Inflammatory macrophage (primary cell): ENCODE results near the gene CCDC174.
"Not testable (repeated sequence)": the region's sequence is repeated elsewhere in the genome, so short reads cannot be mapped to it uniquely, and the experiment has no call there.

Experiments
- DNase-seq, 2 donors: peaks; one replicate each; pipeline ENCODE4 v3.0.0-alpha.2; 2020 to 2022
- total RNA-seq, 18 experiments: gene quantifications; one replicate each; lab custom pipeline; 2026; ENCODE audit warnings: mixed read lengths in 6 of 18, inconsistent platforms in 2 of 18; lab: John Stamatoyannopoulos, UW

Gene CCDC174
- 9.7 to 22.0 (median 17.7) reads per million in 18 experiments for total RNA-seq

- peak; percentile 99 to 100 for DNase-seq
Measured at GRCh38 chr3:14651440-14652251, at the start of gene CCDC174. TSS of gene CCDC174 (plus strand) at chr3:14651762. CDS start at chr3:14651837, 75 bp downstream.

- no peak for DNase-seq
Measured at GRCh38 chr3:14602006-14602803, 49.4 kb upstream of the CCDC174 start.

DNA sequence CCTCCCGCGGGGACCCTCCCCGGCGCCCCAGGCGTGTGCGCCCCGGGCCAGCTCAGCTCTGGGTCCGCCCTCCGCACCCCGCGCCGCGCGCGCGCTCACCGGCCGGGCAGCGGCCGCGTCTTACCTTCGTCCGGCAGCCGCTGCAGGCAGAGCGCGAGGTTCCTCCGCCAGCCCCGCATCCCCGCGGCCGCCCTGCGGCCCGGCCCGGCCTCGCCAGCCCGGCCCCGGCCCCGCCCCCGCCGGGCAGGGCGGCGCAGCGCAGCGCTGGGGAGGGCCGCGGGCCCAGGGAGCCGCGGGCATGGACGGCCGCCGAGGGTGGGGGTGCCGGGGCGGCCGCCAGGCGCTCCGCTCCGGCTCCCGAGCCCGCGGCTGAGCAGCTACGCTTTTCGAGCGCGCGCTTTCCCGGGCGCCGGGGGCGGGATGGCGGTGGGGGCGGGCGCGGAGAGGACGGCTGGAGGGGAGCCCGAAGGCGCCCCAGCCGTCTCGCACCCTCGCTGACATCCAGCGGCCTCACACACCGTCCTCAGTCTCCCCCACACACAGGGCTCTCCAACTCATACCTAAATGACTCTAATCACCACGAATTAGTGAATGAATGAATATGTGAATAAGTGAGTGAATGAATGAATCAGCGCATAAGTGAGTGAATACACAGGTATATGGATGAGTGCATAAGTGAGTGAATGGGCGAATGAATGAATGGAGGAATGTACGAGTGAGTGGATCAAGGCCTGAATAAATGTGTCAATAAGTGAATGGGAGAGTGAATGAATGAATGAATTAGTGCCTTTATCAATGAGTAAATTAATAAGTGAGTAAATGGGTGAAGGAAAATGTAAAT, 48.5 kb upstream of the CCDC174 start:
- no peak for DNase-seq

DNA sequence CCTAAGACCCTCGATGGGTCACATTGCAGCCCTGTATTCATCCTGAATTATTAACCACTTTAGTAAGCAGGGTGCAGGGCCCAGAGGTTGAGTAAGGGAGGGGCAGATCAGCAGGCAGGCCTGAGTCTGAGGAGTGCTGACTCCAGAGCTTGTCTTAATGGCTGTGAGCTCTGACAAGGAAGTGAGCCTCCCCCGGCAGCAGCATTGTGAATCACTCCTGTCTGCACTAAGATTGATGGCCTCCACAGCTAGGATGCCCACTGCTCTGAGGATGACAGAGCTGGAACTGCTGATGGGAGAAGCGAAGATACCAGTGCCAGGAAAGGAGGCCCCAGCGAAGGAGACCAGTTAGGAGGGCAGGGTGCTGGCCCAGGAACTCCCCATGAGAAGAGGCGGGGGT, 46.5 kb upstream of the CCDC174 start:
- peak in 1 of 2 donors; percentile 2 for DNase-seq

DNA sequence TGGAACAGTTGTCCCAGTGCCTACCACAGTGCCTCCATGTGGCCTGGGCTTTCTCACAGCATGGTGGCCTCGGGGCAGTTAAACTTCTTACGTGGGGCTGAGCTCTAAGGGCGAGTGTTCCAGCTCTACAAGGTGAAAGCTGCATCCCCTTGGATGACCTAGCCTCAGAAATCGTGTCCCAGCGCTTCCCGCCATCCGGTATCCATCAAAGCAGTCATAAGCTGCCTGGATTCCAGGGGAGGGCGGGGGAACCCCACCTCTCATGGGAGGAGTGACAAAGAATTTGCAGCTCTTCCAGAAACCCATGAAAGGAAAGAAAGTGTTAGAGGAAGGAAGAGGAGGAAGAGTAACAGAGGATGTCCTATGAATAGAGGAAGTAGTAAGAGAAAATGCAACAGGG, 45.8 kb upstream of the CCDC174 start:
- no peak for DNase-seq

DNA sequence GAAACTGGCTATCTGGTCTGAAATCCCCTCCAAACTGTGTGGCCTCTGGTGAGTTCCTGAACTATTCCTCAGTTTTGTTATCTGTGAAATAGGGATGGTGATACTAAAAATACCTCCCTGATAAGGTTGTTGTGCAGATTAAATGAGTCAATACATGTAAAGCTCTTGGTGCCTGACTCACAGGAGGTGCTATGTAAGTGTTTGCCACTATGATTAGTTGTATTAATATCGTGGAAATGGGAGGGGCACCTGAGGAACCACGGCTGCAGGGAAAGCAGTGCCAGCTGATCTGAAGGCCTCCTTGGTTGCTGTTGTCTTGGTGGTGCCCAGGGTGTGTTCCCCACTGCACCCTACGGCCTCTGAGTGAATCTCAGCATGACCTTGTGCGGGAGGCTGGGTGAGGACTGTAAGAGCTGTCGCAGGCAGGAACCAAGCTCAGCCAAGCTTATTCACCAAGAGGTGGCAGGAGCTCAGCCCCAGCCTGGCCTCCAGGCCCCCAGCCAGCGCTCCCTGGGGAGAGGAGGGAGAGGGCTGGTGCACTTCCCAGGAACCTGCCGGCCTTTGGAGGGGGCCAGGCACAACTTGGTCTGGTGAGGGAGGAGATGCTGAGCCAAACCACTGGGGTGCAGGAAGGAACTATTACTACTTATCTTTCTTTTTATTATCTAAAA, 44.8 kb upstream of the CCDC174 start:
- DNase-seq, result no peak

DNA sequence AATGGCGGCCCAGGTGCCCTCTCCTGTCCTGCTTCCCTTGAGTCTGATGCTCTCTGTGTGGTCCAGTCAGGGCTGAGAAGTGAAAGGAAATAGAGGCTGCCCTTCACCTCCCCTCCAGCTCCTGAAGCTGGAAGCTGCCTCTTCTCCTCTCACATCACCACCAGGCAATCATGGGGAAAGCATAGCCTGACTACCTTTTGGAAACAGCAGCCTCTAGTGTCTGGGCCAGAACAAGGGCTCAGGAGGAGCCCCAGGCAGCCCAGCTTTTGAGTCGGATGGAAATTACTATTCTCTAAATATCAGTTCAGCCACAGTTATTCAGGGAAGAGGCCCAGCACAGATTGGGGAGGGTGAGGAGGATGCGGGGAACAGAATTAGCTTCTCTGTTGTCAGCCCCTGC, 43.3 kb upstream of the CCDC174 start:
- DNase-seq, result no peak

GRCh38 chr3:14609058-14609457, 42.5 kb upstream of the CCDC174 start:
- not testable (repeated sequence) for DNase-seq

- no peak for DNase-seq
Measured at GRCh38 chr3:14609506-14609905, 42.1 kb upstream of the CCDC174 start.

DNA sequence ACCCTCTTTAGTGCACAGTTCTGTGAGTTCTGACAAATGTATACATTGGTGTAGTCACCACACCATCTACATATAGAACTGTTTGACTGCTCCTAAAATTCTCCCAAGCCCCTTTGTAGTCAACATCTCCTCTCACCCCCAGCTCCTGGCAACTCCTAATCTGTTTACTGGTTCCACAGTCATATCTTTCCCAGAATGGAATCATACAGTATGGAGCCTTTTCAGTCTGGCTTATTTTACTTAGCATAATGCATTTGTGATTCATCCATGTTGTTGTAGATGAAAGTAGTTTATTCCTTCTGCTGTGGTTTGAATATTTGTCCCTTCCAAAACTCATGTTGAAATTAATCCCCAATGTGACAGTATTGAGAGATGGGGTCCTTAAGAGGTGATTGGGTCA, 41.6 kb upstream of the CCDC174 start:
- DNase-seq, result no peak

DNA sequence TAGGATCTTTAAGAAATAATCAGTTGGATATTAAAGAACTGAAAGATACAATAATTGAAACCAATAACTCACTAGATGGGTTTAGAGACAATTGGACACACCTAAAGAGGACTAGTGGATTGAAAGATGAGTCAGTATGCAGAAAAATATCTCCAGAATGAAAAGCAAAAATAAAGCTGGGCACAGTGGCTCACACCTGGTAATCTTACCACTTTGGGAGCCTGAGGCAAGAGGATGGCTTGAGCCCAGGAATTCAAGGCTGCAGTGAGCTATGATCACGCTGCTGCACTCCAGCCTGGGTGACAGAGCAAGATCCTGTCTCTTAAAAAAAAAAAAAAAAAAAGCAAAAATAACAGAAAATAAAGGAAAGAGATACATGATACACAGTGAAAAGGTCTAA, 37.4 kb upstream of the CCDC174 start:
- no peak for DNase-seq

DNA sequence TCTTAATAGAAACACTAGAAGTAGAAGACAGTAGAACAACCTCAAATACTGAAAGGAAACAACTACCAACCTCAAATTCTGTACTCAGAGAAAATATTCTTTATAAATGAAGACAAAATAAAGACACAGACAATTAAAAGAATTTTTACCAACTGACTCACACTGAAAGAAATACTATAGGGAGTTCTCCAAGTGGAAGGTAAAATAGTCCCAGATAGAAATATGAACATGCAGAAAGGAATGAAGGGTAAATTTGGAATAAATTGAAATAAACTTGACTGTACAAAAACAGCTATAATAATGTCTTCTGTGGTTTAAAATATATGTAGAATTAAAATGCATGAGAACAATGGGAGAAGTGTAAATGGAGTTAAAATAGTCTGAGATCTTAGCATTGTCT, 36.7 kb upstream of the CCDC174 start:
- DNase-seq, result no peak

- no peak for DNase-seq
Measured at GRCh38 chr3:14616606-14617507, 34.7 kb upstream of the CCDC174 start.

- DNase-seq, result no peak
Measured at GRCh38 chr3:14617508-14618023, 34.0 kb upstream of the CCDC174 start.

GRCh38 chr3:14619605-14620004, 32.0 kb upstream of the CCDC174 start:
- DNase-seq, result no peak

GRCh38 chr3:14620512-14620911, 31.1 kb upstream of the CCDC174 start:
- DNase-seq, result no peak

DNA sequence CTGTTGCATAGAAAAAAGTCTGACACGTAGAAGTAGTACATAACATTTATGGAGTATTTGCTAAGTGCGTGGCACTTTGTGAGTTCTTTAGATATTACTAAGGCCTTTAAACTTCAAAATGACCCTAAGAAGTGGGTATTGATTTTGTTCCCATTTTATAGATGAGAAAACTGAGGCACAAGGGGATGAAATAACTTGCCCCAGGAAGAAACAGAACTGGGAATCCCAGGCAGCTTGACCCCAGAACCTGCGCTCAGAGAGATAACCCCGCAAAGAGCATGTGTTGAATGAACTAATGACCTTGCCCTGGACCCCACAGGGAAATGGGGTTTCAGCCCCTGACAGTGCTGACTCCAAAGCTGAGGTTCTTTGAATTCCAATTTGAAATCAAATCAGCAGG, 30.5 kb upstream of the CCDC174 start:
- DNase-seq, result no peak

DNA sequence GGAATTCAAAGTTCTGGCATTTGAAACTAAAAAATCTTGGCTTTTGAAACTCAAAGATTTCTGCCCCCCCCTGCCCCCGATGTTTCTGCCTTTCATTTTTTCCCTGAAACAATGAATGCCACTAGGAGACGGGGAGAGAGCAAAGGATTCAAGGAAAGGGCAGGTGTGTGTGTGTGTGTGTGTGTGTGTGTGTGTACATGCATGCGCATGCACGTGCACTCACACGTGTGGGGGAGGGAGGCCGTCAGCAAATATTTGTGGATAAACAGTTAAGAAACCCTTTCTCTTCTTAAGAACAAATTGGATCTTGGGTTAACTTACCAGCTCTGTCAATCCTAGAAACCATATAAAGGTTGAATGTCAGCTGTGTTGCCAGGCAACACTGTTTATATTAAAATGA, 29.2 kb upstream of the CCDC174 start:
- no peak for DNase-seq

- DNase-seq, result no peak
Measured at GRCh38 chr3:14623569-14624051, 28.0 kb upstream of the CCDC174 start.

GRCh38 chr3:14624498-14624897, 27.1 kb upstream of the CCDC174 start:
- DNase-seq, result no peak

- DNase-seq, result no peak
Measured at GRCh38 chr3:14625443-14625842, 26.1 kb upstream of the CCDC174 start.
